Measurements from ENCODE around the gene NEUROD1. TPM values are rescaled to one million over a fixed set of nuclear protein-coding genes. Genes with fewer than 3 reads are reported as not detected.

Gene NEUROD1
- total RNA-seq, 1 donor from 2014 or later: not detected

DNA sequence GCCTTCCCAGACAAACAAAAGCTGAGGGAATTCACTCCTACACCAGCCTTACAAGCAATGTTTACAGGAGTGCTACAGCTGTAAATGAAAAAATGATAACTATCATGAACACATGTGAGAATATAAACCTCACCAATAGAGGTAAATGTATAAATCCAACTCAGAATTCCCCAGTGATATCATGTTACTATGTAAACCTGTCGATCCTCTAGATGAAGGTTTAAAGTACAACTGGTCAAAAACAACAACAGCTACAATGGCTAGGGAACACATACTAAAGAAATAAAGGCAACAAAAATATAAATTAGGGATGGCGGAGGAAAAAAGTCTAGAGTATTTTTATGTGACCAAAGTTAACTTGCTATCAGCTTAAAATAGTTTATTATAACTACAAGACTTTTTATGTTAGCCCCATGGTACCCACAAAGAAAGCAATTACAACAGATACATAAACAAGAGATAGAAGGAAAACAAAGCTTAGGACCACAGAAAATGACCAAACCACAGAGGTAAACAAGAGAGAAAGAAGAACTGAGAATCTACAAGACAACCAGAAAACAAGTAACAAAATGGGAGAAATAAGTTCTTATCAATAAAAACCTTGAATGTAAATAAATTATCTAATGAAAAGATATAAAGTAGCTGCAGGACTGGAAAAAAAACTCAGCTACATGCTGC, 31.7 kb downstream of the NEUROD1 start:
- intact Hi-C loops (cut with micrococcal nuclease): no loop called here
- Mint-ChIP-seq H3K9me3 (no peaks in the 10 kb centered on the region), H3K4me1 (ENCODE audit: low read depth) (no peaks in the 10 kb centered on the region), H3K27me3 (ENCODE audit: low read depth) (peaks cover 67% of the 10 kb centered on the region), H3K36me3 (ENCODE audit: low read depth) (no peaks in the 10 kb centered on the region), H3K27ac (no peak overlapping the region), H3K4me3 (ENCODE audit: low read depth) (no peak overlapping the region)
- no peak for DNase-seq (ENCODE audit: low spot score)

- H3K27ac Mint-ChIP-seq: no peak overlapping the region
These were observed 33.8 kb downstream of the NEUROD1 start for GRCh38 chr2:181646415-181646987.

DNA sequence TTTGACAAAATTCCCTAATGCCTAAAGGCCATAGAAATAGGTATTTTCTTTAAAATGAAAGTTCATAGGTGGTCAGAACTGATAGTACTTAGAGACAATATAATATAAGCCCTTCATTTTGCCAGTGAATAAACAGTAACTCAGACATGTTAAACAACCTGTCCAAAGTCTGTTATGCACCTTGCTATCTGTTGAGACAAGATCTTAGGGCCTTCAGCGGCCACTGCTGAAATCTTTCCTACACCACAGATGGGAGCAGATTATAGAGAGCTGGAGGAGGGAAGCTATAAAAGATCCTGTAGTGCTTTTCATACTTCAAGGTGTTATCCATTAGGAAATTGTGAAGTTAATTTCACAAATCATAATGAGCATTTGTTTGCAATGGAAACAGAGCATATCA, 37.2 kb downstream of the NEUROD1 start:
- H3K27me3 Mint-ChIP-seq (ENCODE audit: low read depth): peaks cover 48% of the 10 kb centered on the region
- intact Hi-C loops (cut with micrococcal nuclease): no loop called here

More at GRCh38 chr2:181646415-181646987, 33.8 kb downstream of the NEUROD1 start:
- DNase-seq (ENCODE audit: low spot score): no peak
- H3K4me3 Mint-ChIP-seq (ENCODE audit: low read depth): no peak overlapping the region
- no peaks in the 10 kb centered on the region for H3K4me1 Mint-ChIP-seq (ENCODE audit: low read depth)
- no peaks in the 10 kb centered on the region for H3K36me3 Mint-ChIP-seq (ENCODE audit: low read depth)
- peaks cover 63% of the 10 kb centered on the region for H3K27me3 Mint-ChIP-seq (ENCODE audit: low read depth)
- H3K9me3 Mint-ChIP-seq: no peaks in the 10 kb centered on the region
- intact Hi-C loops (cut with micrococcal nuclease): no loop called here

DNA sequence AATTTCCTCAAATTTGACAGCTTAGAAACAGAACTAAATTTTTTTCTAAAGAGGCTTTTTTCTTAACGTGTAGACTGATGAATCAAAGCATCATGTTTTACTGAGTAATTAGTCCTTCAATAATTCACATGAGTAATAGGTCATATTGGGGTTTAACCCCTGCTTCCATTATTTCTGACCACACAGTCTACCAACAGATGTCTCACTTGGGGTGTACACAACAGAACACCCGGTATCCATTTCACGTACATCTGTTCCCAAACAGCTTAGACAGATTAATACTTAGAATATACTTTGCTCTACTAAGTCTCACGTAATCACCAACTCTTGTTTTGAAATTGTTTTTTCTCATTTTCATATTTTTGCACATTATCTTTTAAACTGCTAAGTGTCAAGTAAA, 38.2 kb downstream of the NEUROD1 start:
- Mint-ChIP-seq H3K27ac (no peak overlapping the region), H3K27me3 (ENCODE audit: low read depth) (peaks cover 43% of the 10 kb centered on the region), H3K4me1 (ENCODE audit: low read depth) (no peaks in the 10 kb centered on the region), H3K9me3 (no peaks in the 10 kb centered on the region), H3K36me3 (ENCODE audit: low read depth) (no peaks in the 10 kb centered on the region), H3K4me3 (ENCODE audit: low read depth) (no peak overlapping the region)
- intact Hi-C loops (cut with micrococcal nuclease): no loop called here
- no peak for DNase-seq (ENCODE audit: low spot score)

More for the DNA sequence above, 37.2 kb downstream of the NEUROD1 start:
- Mint-ChIP-seq H3K27ac (no peak overlapping the region), H3K36me3 (ENCODE audit: low read depth) (no peaks in the 10 kb centered on the region), H3K9me3 (no peaks in the 10 kb centered on the region), H3K4me1 (ENCODE audit: low read depth) (no peaks in the 10 kb centered on the region), H3K4me3 (ENCODE audit: low read depth) (no peak overlapping the region)
- DNase-seq (ENCODE audit: low spot score): no peak

GRCh38 chr2:181639686-181640085, 40.6 kb downstream of the NEUROD1 start:
- Mint-ChIP-seq H3K4me3 (ENCODE audit: low read depth) (no peak overlapping the region), H3K36me3 (ENCODE audit: low read depth) (no peaks in the 10 kb centered on the region), H3K27me3 (ENCODE audit: low read depth) (peaks cover 37% of the 10 kb centered on the region), H3K27ac (no peak overlapping the region), H3K4me1 (ENCODE audit: low read depth) (no peaks in the 10 kb centered on the region), H3K9me3 (no peaks in the 10 kb centered on the region)
- DNase-seq (ENCODE audit: low spot score): no peak
- intact Hi-C loops (cut with micrococcal nuclease): no loop called here

- Mint-ChIP-seq H3K27ac (no peak overlapping the region), H3K9me3 (no peaks in the 10 kb centered on the region), H3K36me3 (ENCODE audit: low read depth) (no peaks in the 10 kb centered on the region), H3K27me3 (ENCODE audit: low read depth) (peaks cover 48% of the 10 kb centered on the region), H3K4me3 (ENCODE audit: low read depth) (no peak overlapping the region), H3K4me1 (ENCODE audit: low read depth) (no peaks in the 10 kb centered on the region)
- no peak for DNase-seq (ENCODE audit: low spot score)
- intact Hi-C loops (cut with micrococcal nuclease): no loop called here
These were observed 47.5 kb downstream of the NEUROD1 start for GRCh38 chr2:181632733-181633401.

- Mint-ChIP-seq H3K4me3 (ENCODE audit: low read depth) (no peak overlapping the region), H3K27ac (no peak overlapping the region), H3K27me3 (ENCODE audit: low read depth) (peaks cover 56% of the 10 kb centered on the region), H3K36me3 (ENCODE audit: low read depth) (no peaks in the 10 kb centered on the region), H3K9me3 (no peaks in the 10 kb centered on the region), H3K4me1 (ENCODE audit: low read depth) (no peaks in the 10 kb centered on the region)
- no peak for DNase-seq (ENCODE audit: low spot score)
- intact Hi-C loops (cut with micrococcal nuclease): no loop called here
These were observed 51.4 kb downstream of the NEUROD1 start for GRCh38 chr2:181628590-181629585.

GRCh38 chr2:181627545-181627944, 52.8 kb downstream of the NEUROD1 start:
- H3K27ac Mint-ChIP-seq: no peak overlapping the region
- no peaks in the 10 kb centered on the region for H3K4me1 Mint-ChIP-seq (ENCODE audit: low read depth)
- intact Hi-C loops (cut with micrococcal nuclease): no loop called here
- no peaks in the 10 kb centered on the region for H3K9me3 Mint-ChIP-seq
- peaks cover 49% of the 10 kb centered on the region for H3K27me3 Mint-ChIP-seq (ENCODE audit: low read depth)
- no peak for DNase-seq (ENCODE audit: low spot score)
- H3K36me3 Mint-ChIP-seq (ENCODE audit: low read depth): no peaks in the 10 kb centered on the region
- H3K4me3 Mint-ChIP-seq (ENCODE audit: low read depth): no peak overlapping the region

GRCh38 chr2:181626671-181627070, 53.6 kb downstream of the NEUROD1 start:
- intact Hi-C loops (cut with micrococcal nuclease): no loop called here
- Mint-ChIP-seq H3K36me3 (ENCODE audit: low read depth) (no peaks in the 10 kb centered on the region), H3K27ac (no peak overlapping the region), H3K9me3 (no peaks in the 10 kb centered on the region), H3K4me1 (ENCODE audit: low read depth) (no peaks in the 10 kb centered on the region), H3K27me3 (ENCODE audit: low read depth) (peaks cover 54% of the 10 kb centered on the region), H3K4me3 (ENCODE audit: low read depth) (no peak overlapping the region)
- DNase-seq (ENCODE audit: low spot score): no peak

Other genes starting within 250 kb of the NEUROD1 start
- gene ITGA4, start 223.1 kb downstream of the NEUROD1 start, total RNA-seq: 96.5 and 106 TPM in 2 replicates
- not detected in 2 replicates for gene CERKL, start 23.4 kb downstream of the NEUROD1 start, total RNA-seq
- gene ITPRID2, start 211.2 kb upstream of the NEUROD1 start, total RNA-seq: 57.4 and 61.2 TPM in 2 replicates